GM21576 (cell line): Measurements from ENCODE around the gene BGLAP.
A peak's percentile ranks its signal among the peaks of the same experiment; 100 is the strongest.

ENCODE experiments used
- ATAC-seq: cut with Tn5 transposase; IDR thresholded peaks from one replicate; pipeline ENCODE4 v1.9.1; 2021; ENCODE audit warnings: mild to moderate bottlenecking, moderate library complexity; ENCODE audit not compliant: unreplicated experiment

The BGLAP gene

GRCh38 chr1:156226116-156226538 is 15.9 kb upstream of the BGLAP start:
- peak; percentile 51 for ATAC-seq

GRCh38 chr1:156226782-156227181 is 15.2 kb upstream of the BGLAP start:
- ATAC-seq, result no peak

- ATAC-seq, result no peak
These were observed 13.5 kb upstream of the BGLAP start for GRCh38 chr1:156228501-156228900.

- ATAC-seq, result no peak
These were observed 12.0 kb upstream of the BGLAP start for GRCh38 chr1:156229809-156230472.

GRCh38 chr1:156230473-156230837 is 11.5 kb upstream of the BGLAP start:
- ATAC-seq, result no peak

GRCh38 chr1:156232201-156232894 is 9.6 kb upstream of the BGLAP start:
- no peak for ATAC-seq

- no peak for ATAC-seq
These were observed 8.4 kb upstream of the BGLAP start for GRCh38 chr1:156233426-156234127.

- no peak for ATAC-seq
These were observed 5.8 kb upstream of the BGLAP start for GRCh38 chr1:156236164-156236563.

- no peak for ATAC-seq
These were observed 3.7 kb upstream of the BGLAP start for GRCh38 chr1:156238248-156238647.

- no peak for ATAC-seq
These were observed 623 bp upstream of the BGLAP start for GRCh38 chr1:156241311-156241811.

GRCh38 chr1:156242738-156243137 is 754 bp downstream of the BGLAP start:
- ATAC-seq, result no peak

- no peak for ATAC-seq
These were observed 2.1 kb downstream of the BGLAP start for GRCh38 chr1:156244126-156244525.

- no peak for ATAC-seq
These were observed 2.7 kb downstream of the BGLAP start for GRCh38 chr1:156244712-156245111.

- no peak for ATAC-seq
These were observed 3.7 kb downstream of the BGLAP start for GRCh38 chr1:156245451-156246232.

- no peak for ATAC-seq
These were observed 4.3 kb downstream of the BGLAP start for GRCh38 chr1:156246241-156246780.

- ATAC-seq, result no peak
These were observed 4.9 kb downstream of the BGLAP start for GRCh38 chr1:156246781-156247459.

- ATAC-seq, result no peak
These were observed 5.7 kb downstream of the BGLAP start, which contains the start of gene PAQR6 for GRCh38 chr1:156247460-156248322. TSS of gene PAQR6 (minus strand) at chr1:156248056. CDS start at chr1:156246731, 1,325 bp downstream.

GRCh38 chr1:156248323-156248683 is 6.3 kb downstream of the BGLAP start:
- ATAC-seq, result no peak

GRCh38 chr1:156249593-156249992 is 7.6 kb downstream of the BGLAP start:
- no peak for ATAC-seq
